ENCODE measurements around the gene VTA1. TPM values are rescaled to one million over a fixed set of nuclear protein-coding genes. Genes with fewer than 3 reads are reported as not detected.
"Not testable (repeated sequence)": the region's sequence is repeated elsewhere in the genome, so short reads cannot be mapped to it uniquely, and the experiment has no call there.

Gene VTA1
- total and polyA plus RNA-seq, 5 donors = 22.0 to 35.2 (median 30.0) TPM

GRCh38 chr6:142225115-142225514, 78.1 kb downstream of the VTA1 start:
- H3K9me3 ChIP-seq (ENCODE audit: control insufficient read depth, low read length) = no peaks in the 10 kb centered on the region
- 57% methylated on average over 4 of the region's 4 CpGs for WGBS
- ATAC-seq (no peak), DNase-seq (no peak)
- H3K27ac ChIP-seq (ENCODE audit: low read length) = no peak overlapping the region
- no peaks in the 10 kb centered on the region for H3K4me1 ChIP-seq (ENCODE audit: control insufficient read depth, insufficient read depth, low read length)
- intact Hi-C loops (cut with DNase I) = no loop called here
- H3K4me3 ChIP-seq (ENCODE audit: low read length) = no peak overlapping the region
- no peaks in the 10 kb centered on the region for H3K27me3 ChIP-seq (ENCODE audit: control insufficient read depth, insufficient read depth)

- H3K4me3 ChIP-seq (ENCODE audit: low read length) = no peak overlapping the region
- H3K27ac ChIP-seq (ENCODE audit: low read length) = no peak overlapping the region
- intact Hi-C loops (cut with DNase I) = no loop called here
- no peak for ATAC-seq
- 79% methylated on average over 5 of the region's 5 CpGs for WGBS
- H3K9me3 ChIP-seq (ENCODE audit: control insufficient read depth, low read length) = no peaks in the 10 kb centered on the region
- DNase-seq = no peak
- H3K4me1 ChIP-seq (ENCODE audit: control insufficient read depth, insufficient read depth, low read length) = no peaks in the 10 kb centered on the region
- no peaks in the 10 kb centered on the region for H3K27me3 ChIP-seq (ENCODE audit: control insufficient read depth, insufficient read depth)
These were observed 78.5 kb downstream of the VTA1 start for GRCh38 chr6:142225552-142225951.

- no peaks in the 10 kb centered on the region for H3K9me3 ChIP-seq (ENCODE audit: control insufficient read depth, low read length)
- no peak overlapping the region for H3K4me3 ChIP-seq (ENCODE audit: low read length)
- DNase-seq = no peak
- no peak overlapping the region for H3K27ac ChIP-seq (ENCODE audit: low read length)
- intact Hi-C loops (cut with DNase I) = no loop called here
- H3K4me1 ChIP-seq (ENCODE audit: control insufficient read depth, insufficient read depth, low read length) = no peaks in the 10 kb centered on the region
- no peak for ATAC-seq
- WGBS = 84% methylated on average over 4 of the region's 4 CpGs
- H3K27me3 ChIP-seq (ENCODE audit: control insufficient read depth, insufficient read depth) = no peaks in the 10 kb centered on the region
These were observed 79.7 kb downstream of the VTA1 start for GRCh38 chr6:142226731-142227130.

GRCh38 chr6:142229518-142230270, 82.6 kb downstream of the VTA1 start:
- H3K27me3 ChIP-seq (ENCODE audit: control insufficient read depth, insufficient read depth); ATAC-seq; H3K4me3 ChIP-seq (ENCODE audit: low read length); H3K27ac ChIP-seq (ENCODE audit: low read length); H3K4me1 ChIP-seq (ENCODE audit: control insufficient read depth, insufficient read depth, low read length); H3K9me3 ChIP-seq (ENCODE audit: control insufficient read depth, low read length); DNase-seq: not testable (repeated sequence)
- WGBS = 97% methylated on average over 6 of the region's 6 CpGs
- intact Hi-C loops (cut with DNase I) = loop anchor here in 1 of 4 donors (10.0 kb wide), 1 partner anchor 155 kb away; no protein-coding TSS in a partner anchor

GRCh38 chr6:142232206-142233044, 85.4 kb downstream of the VTA1 start:
- H3K9me3 ChIP-seq (ENCODE audit: control insufficient read depth, low read length); H3K4me3 ChIP-seq (ENCODE audit: low read length); H3K4me1 ChIP-seq (ENCODE audit: control insufficient read depth, insufficient read depth, low read length); H3K27me3 ChIP-seq (ENCODE audit: control insufficient read depth, insufficient read depth); H3K27ac ChIP-seq (ENCODE audit: low read length): not testable (repeated sequence)
- intact Hi-C loops (cut with DNase I) = loop anchor here in 1 of 4 donors (10.0 kb wide), 1 partner anchor 152 kb away; no protein-coding TSS in a partner anchor
- 34% methylated on average over 12 of the region's 12 CpGs for WGBS
- peak in 1 of 2 donors; percentile 47 for ATAC-seq
- DNase-seq = peak in 1 of 3 donors; percentile 57

GRCh38 chr6:142233945-142234682, 87.1 kb downstream of the VTA1 start:
- Histone ChIP-seq H3K4me1 (ENCODE audit: control insufficient read depth, insufficient read depth, low read length) (no peaks in the 10 kb centered on the region), H3K9me3 (ENCODE audit: control insufficient read depth, low read length) (no peaks in the 10 kb centered on the region), H3K27ac (ENCODE audit: low read length) (no peak overlapping the region), H3K4me3 (ENCODE audit: low read length) (no peak overlapping the region), H3K27me3 (ENCODE audit: control insufficient read depth, insufficient read depth) (no peaks in the 10 kb centered on the region)
- ATAC-seq = no peak
- no peak for DNase-seq
- intact Hi-C loops (cut with DNase I) = loop anchor here in 1 of 4 donors (10.0 kb wide), 1 partner anchor 151 kb away; no protein-coding TSS in a partner anchor
- 88% methylated on average over 8 of the region's 8 CpGs for WGBS

GRCh38 chr6:142235272-142235671, 88.2 kb downstream of the VTA1 start:
- H3K9me3 ChIP-seq (ENCODE audit: control insufficient read depth, low read length) = no peaks in the 10 kb centered on the region
- H3K4me1 ChIP-seq (ENCODE audit: control insufficient read depth, insufficient read depth, low read length) = no peaks in the 10 kb centered on the region
- intact Hi-C loops (cut with DNase I) = loop anchor here in 1 of 4 donors (10.0 kb wide), 1 partner anchor 150 kb away; no protein-coding TSS in a partner anchor
- ATAC-seq (no peak), DNase-seq (no peak)
- H3K27me3 ChIP-seq (ENCODE audit: control insufficient read depth, insufficient read depth) = no peaks in the 10 kb centered on the region
- H3K4me3 ChIP-seq (ENCODE audit: low read length) = no peak overlapping the region
- H3K27ac ChIP-seq (ENCODE audit: low read length) = no peak overlapping the region
- WGBS = 36% methylated on average over 3 of the region's 3 CpGs

- intact Hi-C loops (cut with DNase I) = loop anchor here in 1 of 4 donors (10.0 kb wide), 1 partner anchor 149 kb away; no protein-coding TSS in a partner anchor
- ATAC-seq = no peak
- Histone ChIP-seq H3K9me3 (ENCODE audit: control insufficient read depth, low read length) (no peaks in the 10 kb centered on the region), H3K4me1 (ENCODE audit: control insufficient read depth, insufficient read depth, low read length) (no peaks in the 10 kb centered on the region), H3K4me3 (ENCODE audit: low read length) (no peak overlapping the region), H3K27me3 (ENCODE audit: control insufficient read depth, insufficient read depth) (no peaks in the 10 kb centered on the region), H3K27ac (ENCODE audit: low read length) (no peak overlapping the region)
- no peak for DNase-seq
- WGBS = 41% methylated on average over 2 of the region's 2 CpGs
These were observed 88.7 kb downstream of the VTA1 start for GRCh38 chr6:142235791-142236190.

- no peaks in the 10 kb centered on the region for H3K27me3 ChIP-seq (ENCODE audit: control insufficient read depth, insufficient read depth)
- no peak overlapping the region for H3K27ac ChIP-seq (ENCODE audit: low read length)
- DNase-seq = no peak
- H3K4me1 ChIP-seq (ENCODE audit: control insufficient read depth, insufficient read depth, low read length) = no peaks in the 10 kb centered on the region
- 70% methylated on average over 4 of the region's 4 CpGs for WGBS
- intact Hi-C loops (cut with DNase I) = loop anchor here in 1 of 4 donors (10.0 kb wide), 1 partner anchor 148 kb away; no protein-coding TSS in a partner anchor
- H3K9me3 ChIP-seq (ENCODE audit: control insufficient read depth, low read length) = no peaks in the 10 kb centered on the region
- no peak for ATAC-seq
- H3K4me3 ChIP-seq (ENCODE audit: low read length) = no peak overlapping the region
These were observed 89.6 kb downstream of the VTA1 start for GRCh38 chr6:142236691-142237090.

GRCh38 chr6:142238881-142239280, 91.8 kb downstream of the VTA1 start:
- 61% methylated on average over 3 of the region's 3 CpGs for WGBS
- H3K27ac ChIP-seq (ENCODE audit: low read length) = no peak overlapping the region
- intact Hi-C loops (cut with DNase I) = loop anchor here in 1 of 4 donors (10.0 kb wide), 1 partner anchor 146 kb away; no protein-coding TSS in a partner anchor
- no peak for ATAC-seq
- no peaks in the 10 kb centered on the region for H3K9me3 ChIP-seq (ENCODE audit: control insufficient read depth, low read length)
- H3K4me3 ChIP-seq (ENCODE audit: low read length) = no peak overlapping the region
- no peaks in the 10 kb centered on the region for H3K27me3 ChIP-seq (ENCODE audit: control insufficient read depth, insufficient read depth)
- H3K4me1 ChIP-seq (ENCODE audit: control insufficient read depth, insufficient read depth, low read length) = no peaks in the 10 kb centered on the region
- no peak for DNase-seq

All from right cardiac atrium (tissue), 5 donors.